ENCODE measurements around the gene SDCCAG8.
A peak's percentile ranks its signal among the peaks of the same experiment; 100 is the strongest.

The SDCCAG8 gene

DNA sequence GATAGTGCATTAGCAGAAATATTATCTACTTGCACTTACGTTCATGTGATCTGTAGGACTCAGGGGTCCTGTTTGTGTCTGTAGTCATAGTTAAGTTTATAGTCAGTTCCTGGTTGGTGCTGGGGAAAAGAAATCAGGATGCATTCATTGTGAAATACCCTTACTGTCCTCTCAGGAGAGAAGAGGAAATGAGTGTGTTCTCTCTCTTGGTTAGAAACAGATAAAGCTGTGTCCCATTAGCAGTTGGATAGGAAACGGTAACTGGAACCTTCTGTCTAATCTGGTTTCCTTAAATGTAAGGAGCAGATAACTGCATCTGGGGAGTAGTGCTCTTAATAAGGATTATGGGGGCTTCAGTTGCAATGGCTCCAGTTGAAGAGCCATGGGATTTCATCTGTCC is 8.9 kb downstream of the SDCCAG8 start:
- Mint-ChIP-seq H3K27me3 (no peaks in the 10 kb centered on the region), H3K9me3 (ENCODE audit: low read depth) (no peaks in the 10 kb centered on the region), H3K36me3 (peaks cover 3% of the 10 kb centered on the region), H3K4me1 (ENCODE audit: low read depth) (peaks cover 28% of the 10 kb centered on the region), H3K4me3 (no peak overlapping the region), H3K27ac (no peak overlapping the region)

DNA sequence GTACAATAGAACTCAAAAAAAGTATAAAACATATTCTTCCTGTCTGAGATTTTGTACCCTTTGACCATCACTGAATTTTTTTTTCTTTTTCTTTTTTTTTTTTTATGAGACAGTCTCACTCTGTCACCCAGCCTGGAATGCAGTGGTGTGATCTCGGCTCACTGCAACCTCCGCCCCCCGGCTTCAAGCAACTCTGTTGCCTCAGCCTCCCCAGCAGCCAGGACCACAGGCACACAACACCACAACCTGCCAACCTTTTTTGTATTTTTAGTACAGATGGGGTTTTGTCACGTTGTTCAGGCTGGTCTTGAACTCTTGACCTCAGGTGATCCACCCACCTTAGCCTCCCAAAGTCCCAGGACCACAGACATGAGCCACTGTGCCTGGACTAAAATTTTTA is 10.4 kb downstream of the SDCCAG8 start:
- H3K4me3 Mint-ChIP-seq: no peak overlapping the region
- peaks cover 17% of the 10 kb centered on the region for H3K4me1 Mint-ChIP-seq (ENCODE audit: low read depth)
- H3K27me3 Mint-ChIP-seq: no peaks in the 10 kb centered on the region
- no peaks in the 10 kb centered on the region for H3K9me3 Mint-ChIP-seq (ENCODE audit: low read depth)
- H3K27ac Mint-ChIP-seq: no peak overlapping the region
- peaks cover under 1% of the 10 kb centered on the region for H3K36me3 Mint-ChIP-seq

DNA sequence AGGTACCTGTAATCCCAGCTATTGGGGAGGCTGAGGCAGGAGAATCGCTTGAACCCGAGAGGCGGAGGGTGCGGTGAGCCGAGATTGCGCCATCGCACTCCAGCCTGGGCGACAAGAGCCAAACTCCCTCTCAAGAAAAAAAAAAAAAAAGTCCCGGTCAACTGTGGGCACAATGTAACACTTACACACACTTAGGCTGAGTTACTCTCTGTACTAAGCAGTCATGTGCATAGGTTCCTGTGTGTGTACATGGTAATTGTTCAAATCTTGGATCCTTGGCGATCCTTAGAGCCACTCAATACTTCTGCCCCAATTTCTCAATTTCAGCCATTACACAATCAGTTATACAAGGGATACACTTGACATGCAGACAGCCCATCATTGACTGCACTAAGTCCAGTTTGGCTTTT is 11.6 kb downstream of the SDCCAG8 start:
- no peak overlapping the region for H3K27ac Mint-ChIP-seq
- no peaks in the 10 kb centered on the region for H3K27me3 Mint-ChIP-seq
- H3K36me3 Mint-ChIP-seq: no peaks in the 10 kb centered on the region
- H3K4me3 Mint-ChIP-seq: no peak overlapping the region
- peaks cover 17% of the 10 kb centered on the region for H3K4me1 Mint-ChIP-seq (ENCODE audit: low read depth)
- H3K9me3 Mint-ChIP-seq (ENCODE audit: low read depth): no peaks in the 10 kb centered on the region

DNA sequence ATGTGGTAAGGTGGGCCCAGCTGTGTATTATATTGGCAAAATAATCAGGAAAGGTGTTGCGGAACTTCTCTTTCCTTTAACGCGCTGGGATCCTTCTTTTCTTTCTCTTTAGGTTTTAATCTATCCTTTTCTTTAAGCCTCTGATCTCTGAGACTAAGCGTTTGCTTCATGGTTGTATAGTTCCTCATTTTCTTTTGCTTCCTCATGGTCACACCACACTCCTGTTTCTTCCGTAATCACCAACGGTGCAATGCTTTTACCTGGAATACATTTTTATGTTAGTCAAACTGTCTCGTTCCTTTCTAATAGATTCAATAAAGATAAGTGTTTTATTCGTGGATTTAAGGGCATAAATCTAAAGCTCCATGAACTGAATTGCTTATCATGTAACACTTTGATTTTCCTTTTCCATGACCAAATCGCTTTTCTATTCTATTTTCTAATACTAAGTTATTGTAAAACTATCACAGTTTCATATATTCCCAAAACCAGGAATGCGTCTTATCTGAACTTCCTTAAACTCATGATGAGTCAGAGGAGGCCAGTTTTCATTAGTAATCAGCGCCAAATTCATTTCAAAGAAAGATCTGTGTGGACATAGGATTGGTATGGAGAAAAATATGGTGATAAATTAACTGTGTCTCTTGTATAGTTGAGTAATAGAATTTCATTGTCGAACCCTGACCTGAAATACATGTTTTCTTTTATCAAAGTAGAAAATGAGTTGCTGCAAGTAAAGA is 12.2 kb downstream of the SDCCAG8 start:
- H3K36me3 Mint-ChIP-seq: peaks cover 2% of the 10 kb centered on the region
- H3K27me3 Mint-ChIP-seq: no peaks in the 10 kb centered on the region
- H3K4me3 Mint-ChIP-seq: no peak overlapping the region
- H3K9me3 Mint-ChIP-seq (ENCODE audit: low read depth): no peaks in the 10 kb centered on the region
- peaks cover 17% of the 10 kb centered on the region for H3K4me1 Mint-ChIP-seq (ENCODE audit: low read depth)
- no peak overlapping the region for H3K27ac Mint-ChIP-seq

DNA sequence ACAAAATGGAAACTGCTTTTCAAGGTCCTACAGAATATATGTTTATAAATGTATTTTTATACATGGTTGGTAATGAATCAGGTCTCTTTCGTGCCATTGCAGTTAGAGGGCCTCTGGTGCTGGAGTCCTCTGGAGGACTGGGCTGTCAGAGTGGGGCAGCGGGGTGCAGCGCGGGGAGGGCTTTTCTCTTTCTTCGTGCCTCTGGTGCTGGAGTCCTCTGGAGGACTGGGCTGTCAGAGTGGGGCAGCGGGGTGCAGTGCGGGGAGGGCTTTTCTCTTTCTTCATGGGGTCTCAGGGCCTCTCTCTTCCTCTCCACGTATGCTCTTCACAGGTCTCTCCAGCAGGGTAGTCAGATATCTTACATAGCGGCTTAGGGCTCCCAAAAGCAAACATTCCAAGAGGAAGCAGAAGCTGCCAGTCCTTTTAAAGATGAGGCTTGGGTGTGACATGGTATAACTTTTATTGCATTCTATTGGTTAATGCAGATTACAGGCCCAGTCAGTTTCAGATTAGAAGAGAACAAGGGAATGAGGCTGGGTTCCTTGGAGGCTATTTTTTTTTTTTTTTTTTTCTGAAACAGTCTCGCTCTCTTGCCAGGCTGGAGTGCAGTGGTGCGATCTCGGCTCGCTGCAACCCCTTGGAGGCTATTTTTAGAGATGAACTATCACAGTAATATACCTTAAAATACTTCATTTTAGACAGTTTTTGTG is 13.1 kb downstream of the SDCCAG8 start:
- H3K4me3 Mint-ChIP-seq: no peak overlapping the region
- H3K4me1 Mint-ChIP-seq (ENCODE audit: low read depth): peaks cover 20% of the 10 kb centered on the region

DNA sequence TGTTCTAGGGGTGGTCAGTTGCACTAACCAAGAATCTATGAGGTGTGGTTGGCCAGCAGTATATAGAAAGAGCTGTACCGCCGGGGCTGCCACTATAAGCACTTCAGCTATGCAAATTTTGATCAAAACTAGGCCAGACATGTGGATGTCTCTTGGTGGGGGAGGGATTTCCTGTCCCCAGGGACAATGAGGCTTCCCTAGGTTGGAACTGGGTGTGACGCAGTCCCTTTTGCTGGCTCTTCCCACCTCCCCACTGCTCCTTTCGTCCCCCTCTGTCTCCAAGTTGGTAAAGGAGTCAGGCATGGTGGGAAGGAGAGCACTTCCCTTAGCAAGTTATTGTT is 13.6 kb downstream of the SDCCAG8 start:
- peaks cover 21% of the 10 kb centered on the region for H3K4me1 Mint-ChIP-seq (ENCODE audit: low read depth)
- peak overlapping the region; percentile 12 for H3K27ac Mint-ChIP-seq
- H3K27me3 Mint-ChIP-seq: no peaks in the 10 kb centered on the region
- no peak overlapping the region for H3K4me3 Mint-ChIP-seq
- no peaks in the 10 kb centered on the region for H3K9me3 Mint-ChIP-seq (ENCODE audit: low read depth)
- H3K36me3 Mint-ChIP-seq: peaks cover 9% of the 10 kb centered on the region

More for the DNA sequence above, 13.1 kb downstream of the SDCCAG8 start:
- Mint-ChIP-seq H3K9me3 (ENCODE audit: low read depth) (no peaks in the 10 kb centered on the region), H3K36me3 (peaks cover 5% of the 10 kb centered on the region), H3K27me3 (no peaks in the 10 kb centered on the region), H3K27ac (no peak overlapping the region)

DNA sequence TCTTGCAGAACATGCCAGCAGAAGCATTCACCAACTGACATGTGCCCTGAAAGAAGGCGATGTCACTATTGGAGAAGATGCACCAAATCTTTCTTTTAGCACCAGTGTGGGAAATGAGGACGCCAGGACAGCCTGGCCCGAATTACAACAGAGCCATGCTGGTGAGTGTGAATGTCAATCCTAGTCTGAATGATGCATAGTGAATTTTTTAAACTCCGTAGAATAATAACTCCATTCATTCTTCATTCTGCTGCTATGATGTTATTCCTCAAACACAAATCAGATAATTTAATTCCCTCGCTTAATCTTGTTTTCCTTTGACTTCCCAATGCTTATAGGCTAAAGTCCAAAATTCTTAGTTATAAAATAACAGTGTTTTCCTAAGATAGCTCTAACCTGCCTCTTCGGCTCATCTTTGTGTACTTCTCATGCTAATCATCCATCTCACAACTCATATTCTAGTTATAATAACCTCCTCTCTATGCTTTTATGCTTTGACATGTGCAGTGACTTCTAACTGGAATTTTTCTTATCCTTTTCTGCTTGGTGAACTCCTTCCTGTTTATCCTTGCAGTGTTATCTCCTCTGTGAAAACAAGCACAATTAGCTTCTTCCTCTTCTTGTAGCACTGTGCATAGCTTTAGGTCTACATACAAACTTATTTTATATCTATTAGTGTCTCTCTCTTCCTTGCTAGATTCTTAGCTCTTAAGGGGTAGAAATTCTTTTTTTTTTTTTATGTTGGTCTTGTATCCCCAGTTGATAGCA is 14.4 kb downstream of the SDCCAG8 start:
- Mint-ChIP-seq H3K36me3 (peaks cover 16% of the 10 kb centered on the region), H3K27me3 (no peaks in the 10 kb centered on the region), H3K4me3 (no peak overlapping the region), H3K9me3 (ENCODE audit: low read depth) (no peaks in the 10 kb centered on the region), H3K4me1 (ENCODE audit: low read depth) (peaks cover 18% of the 10 kb centered on the region), H3K27ac (no peak overlapping the region)

DNA sequence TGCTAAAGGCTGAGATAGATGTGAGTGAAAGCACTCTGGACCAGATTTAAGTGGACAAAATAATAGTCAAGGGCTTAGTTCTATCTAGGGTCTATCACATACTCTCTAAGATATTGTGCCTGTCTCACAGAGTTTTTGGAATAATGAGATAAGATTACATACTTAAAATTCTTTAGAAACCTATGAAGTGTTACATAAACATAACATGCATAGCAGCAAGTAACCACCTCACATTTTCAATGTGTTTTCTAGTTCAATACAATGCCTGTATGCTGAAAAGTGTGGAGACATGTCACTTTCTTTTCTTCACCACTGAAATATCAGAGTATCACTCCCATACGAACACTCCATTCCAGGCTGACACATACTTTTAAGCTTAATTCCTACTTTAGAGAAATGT is 16.2 kb downstream of the SDCCAG8 start:
- Mint-ChIP-seq H3K4me3 (no peak overlapping the region), H3K27me3 (no peaks in the 10 kb centered on the region), H3K9me3 (ENCODE audit: low read depth) (no peaks in the 10 kb centered on the region), H3K36me3 (peaks cover 26% of the 10 kb centered on the region), H3K4me1 (ENCODE audit: low read depth) (peaks cover 18% of the 10 kb centered on the region), H3K27ac (no peak overlapping the region)

DNA sequence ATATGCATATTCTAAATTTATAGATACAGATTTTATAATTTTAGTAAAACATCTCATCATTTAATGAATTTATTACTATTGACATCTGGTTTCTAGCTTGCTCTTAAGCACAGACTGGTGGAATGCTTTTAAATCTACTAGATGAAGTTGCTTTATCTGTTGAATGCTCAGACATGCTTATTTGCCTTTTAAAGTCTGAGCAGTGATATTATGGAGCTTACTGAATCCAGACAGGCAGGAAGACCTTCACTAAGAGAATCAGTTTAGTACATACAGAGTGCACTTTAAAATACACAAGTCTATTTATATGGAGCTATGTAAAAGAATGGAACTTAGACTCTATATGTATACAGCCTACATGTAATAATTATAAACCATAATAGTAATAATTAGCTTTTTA is 16.6 kb downstream of the SDCCAG8 start:
- Mint-ChIP-seq H3K4me1 (ENCODE audit: low read depth) (peaks cover 18% of the 10 kb centered on the region), H3K36me3 (peaks cover 30% of the 10 kb centered on the region), H3K27me3 (no peaks in the 10 kb centered on the region), H3K9me3 (ENCODE audit: low read depth) (no peaks in the 10 kb centered on the region), H3K4me3 (no peak overlapping the region), H3K27ac (no peak overlapping the region)

DNA sequence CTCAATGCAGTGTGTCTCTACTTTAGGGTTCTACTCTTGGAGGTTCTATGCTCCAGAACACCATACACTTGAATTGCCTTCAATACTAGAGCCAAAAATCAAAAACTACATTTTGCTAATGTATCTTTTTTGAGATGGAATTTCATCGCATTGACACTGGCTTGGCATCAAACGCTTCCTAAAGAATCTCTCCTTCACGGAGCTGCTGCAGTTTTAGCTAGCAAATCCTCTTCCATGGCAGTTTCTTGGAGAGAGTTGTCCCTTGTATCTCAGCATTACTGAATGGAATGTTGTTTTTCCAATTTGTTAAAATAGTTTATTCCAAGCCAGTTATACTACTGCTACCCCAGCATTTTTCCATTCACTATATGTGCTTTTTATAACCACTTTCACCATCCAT is 17.7 kb downstream of the SDCCAG8 start:
- Mint-ChIP-seq H3K36me3 (peaks cover 34% of the 10 kb centered on the region), H3K4me1 (ENCODE audit: low read depth) (peaks cover 11% of the 10 kb centered on the region), H3K4me3 (no peak overlapping the region)

DNA sequence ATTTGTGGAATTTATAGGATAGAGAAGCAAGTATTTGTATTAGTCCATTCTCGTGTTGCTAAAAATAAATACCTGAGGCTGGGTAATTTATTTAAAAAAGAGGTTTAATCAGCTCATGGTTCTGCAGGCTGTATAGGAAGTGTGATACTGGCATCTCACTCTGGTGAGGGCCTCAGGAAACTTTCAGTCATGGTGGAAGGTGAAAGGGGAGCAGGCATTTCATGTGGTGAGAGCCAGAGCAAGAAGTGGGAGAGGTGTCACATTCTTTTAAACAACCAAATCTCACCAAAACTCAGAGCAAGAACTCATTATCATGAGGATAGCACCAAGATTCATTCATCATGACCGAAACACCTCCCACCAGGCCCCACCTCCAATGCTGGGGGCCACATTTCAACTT is 18.1 kb downstream of the SDCCAG8 start:
- no peak overlapping the region for H3K4me3 Mint-ChIP-seq
- H3K4me1 Mint-ChIP-seq (ENCODE audit: low read depth): peaks cover 9% of the 10 kb centered on the region
- H3K9me3 Mint-ChIP-seq (ENCODE audit: low read depth): peaks cover 3% of the 10 kb centered on the region
- no peak overlapping the region for H3K27ac Mint-ChIP-seq
- H3K36me3 Mint-ChIP-seq: peaks cover 34% of the 10 kb centered on the region
- H3K27me3 Mint-ChIP-seq: no peaks in the 10 kb centered on the region

More for the DNA sequence above, 17.7 kb downstream of the SDCCAG8 start:
- Mint-ChIP-seq H3K27me3 (no peaks in the 10 kb centered on the region), H3K27ac (no peak overlapping the region), H3K9me3 (ENCODE audit: low read depth) (peaks cover 3% of the 10 kb centered on the region)

DNA sequence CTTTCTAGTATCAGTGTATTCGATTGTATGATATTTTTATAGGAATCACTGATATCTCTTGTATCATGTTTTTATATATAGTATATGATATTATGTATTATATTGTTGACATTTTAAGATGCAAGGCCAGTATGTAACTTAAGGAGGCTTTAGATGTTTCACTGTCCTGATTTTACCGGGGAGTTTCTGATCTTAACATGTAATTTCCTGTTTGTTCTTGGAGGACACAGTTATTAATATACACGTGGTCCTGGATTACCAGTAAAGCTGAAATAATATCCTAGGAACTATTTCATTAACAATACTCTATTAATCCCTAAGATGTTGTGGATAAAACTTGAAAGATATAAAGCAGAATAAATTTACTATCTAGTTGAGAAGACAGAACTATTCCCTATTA is 19.5 kb downstream of the SDCCAG8 start:
- H3K4me1 Mint-ChIP-seq (ENCODE audit: low read depth): peaks cover 8% of the 10 kb centered on the region
- peaks cover 37% of the 10 kb centered on the region for H3K36me3 Mint-ChIP-seq
- no peaks in the 10 kb centered on the region for H3K27me3 Mint-ChIP-seq
- no peak overlapping the region for H3K4me3 Mint-ChIP-seq
- H3K9me3 Mint-ChIP-seq (ENCODE audit: low read depth): peaks cover 3% of the 10 kb centered on the region
- no peak overlapping the region for H3K27ac Mint-ChIP-seq

DNA sequence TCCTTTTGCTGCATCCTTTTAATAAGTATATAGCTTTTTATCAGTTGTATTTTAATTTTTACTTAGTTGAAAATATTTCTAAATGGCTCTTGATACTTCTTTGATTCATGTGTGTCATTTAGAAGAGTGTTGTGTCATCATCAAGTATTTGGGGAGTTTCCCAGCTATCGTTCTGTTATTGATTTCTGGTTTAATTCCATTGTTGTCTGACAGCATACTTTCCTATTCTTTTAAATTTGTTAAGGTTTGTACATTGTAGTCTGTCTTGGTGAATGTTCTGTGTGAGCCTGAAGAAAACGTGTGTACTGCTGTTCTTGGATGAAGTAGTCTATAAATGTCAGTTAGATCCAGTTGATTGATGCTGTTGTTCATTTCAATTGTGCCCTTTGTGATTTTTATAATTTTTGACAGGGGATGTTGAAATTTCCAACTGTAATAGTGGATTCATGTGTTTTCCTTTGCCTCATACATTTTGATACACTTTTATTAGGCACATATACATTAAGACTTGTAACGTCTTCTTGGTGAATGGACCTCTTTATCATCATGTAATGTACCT is 24.8 kb downstream of the SDCCAG8 start:
- Mint-ChIP-seq H3K4me1 (ENCODE audit: low read depth) (peaks cover 12% of the 10 kb centered on the region), H3K36me3 (peaks cover 40% of the 10 kb centered on the region), H3K27me3 (no peaks in the 10 kb centered on the region), H3K9me3 (ENCODE audit: low read depth) (peaks cover 3% of the 10 kb centered on the region), H3K4me3 (no peak overlapping the region), H3K27ac (peak overlapping the region; percentile 42)

DNA sequence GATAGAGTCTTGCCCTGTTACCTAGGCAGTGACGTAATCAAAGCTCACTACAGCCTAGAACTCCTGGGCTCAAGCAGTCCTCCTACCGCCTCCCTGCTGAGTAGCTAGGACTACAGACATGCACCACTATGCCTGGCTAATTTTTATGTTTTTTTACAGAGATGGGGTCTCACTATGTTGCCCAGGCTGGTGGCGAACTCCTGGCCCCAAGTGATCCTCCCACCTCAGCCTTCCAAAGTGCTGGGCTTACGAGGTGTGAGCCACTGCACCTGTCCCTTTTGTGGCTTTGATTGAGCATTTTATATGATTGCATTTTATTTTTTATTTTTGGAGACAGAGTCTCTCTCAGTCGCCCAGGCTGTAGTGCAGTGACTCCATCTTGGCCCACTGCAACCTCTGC is 25.8 kb downstream of the SDCCAG8 start:
- Mint-ChIP-seq H3K4me1 (ENCODE audit: low read depth) (peaks cover 22% of the 10 kb centered on the region), H3K36me3 (peaks cover 36% of the 10 kb centered on the region), H3K4me3 (no peak overlapping the region), H3K27me3 (no peaks in the 10 kb centered on the region), H3K27ac (no peak overlapping the region), H3K9me3 (ENCODE audit: low read depth) (peaks cover 3% of the 10 kb centered on the region)
